A673 (cell line): ENCODE data around the gene MT2A. TPM values are rescaled to one million over a fixed set of nuclear protein-coding genes. Genes with fewer than 3 reads are reported as not detected.
A peak's percentile ranks its signal among the peaks of the same experiment; 100 is the strongest.

ENCODE experiments used
- Bru-seq: library from RNA; stranded (reverse); fragments of 400-500 nt; gene quantifications from one replicate; lab custom pipeline; 2021; lab: Mats Ljungman, UMichigan
- BruChase-seq, 2 experiments: library from RNA; stranded (reverse); fragments of 400-500 nt; gene quantifications; one replicate each; lab custom pipeline; 2021; lab: Mats Ljungman, UMichigan
- BruUV-seq: library from RNA; stranded (reverse); fragments of 400-500 nt; replicated peaks from 2 replicates; lab custom pipeline; 2021; lab: Mats Ljungman, UMichigan
- CTCF ChIA-PET: fragments of 300-600 bp; sonication (Branson Sonifier 250); formaldehyde crosslinking; loops from one replicate; lab custom pipeline; 2022; ENCODE audit warnings: antibody characterized with exemption; lab: Charles Lee
- POLR2A ChIA-PET: fragments of 300-600 bp; sonication (Branson Sonifier 250); formaldehyde crosslinking; loops from one replicate; lab custom pipeline; 2022; ENCODE audit warnings: antibody characterized with exemption; ENCODE audit not compliant: low non-redundant PET; lab: Charles Lee
- DNase-seq: peaks from one replicate; pipeline ENCODE4 v3.0.0-alpha.2; 2015; ENCODE audit warnings: low spot score
- H3K27ac ChIP-seq: fragments of 200-600 bp; sonication (generic); 2 replicates; pipeline ENCODE4 v1.5.1; 2016; ENCODE audit warnings: mixed run types, low read depth, mild to moderate bottlenecking, mixed read lengths, antibody characterized with exemption, low read length; ENCODE audit not compliant: poor library complexity, severe bottlenecking
- H3K27me3 ChIP-seq: fragments of 200-600 bp; sonication (generic); replicated peaks from 2 replicates; pipeline ENCODE4 v1.6.1; 2017; ENCODE audit warnings: mixed run types, low read depth, mild to moderate bottlenecking, mixed read lengths, antibody characterized with exemption, low read length; ENCODE audit not compliant: insufficient read depth, poor library complexity
- H3K36me3 ChIP-seq: fragments of 200-600 bp; sonication (generic); 2 replicates; pipeline ENCODE4 v1.6.1; 2016; ENCODE audit warnings: mixed run types, mild to moderate bottlenecking, mixed read lengths, antibody characterized with exemption, low read length; ENCODE audit not compliant: insufficient read depth, poor library complexity, severe bottlenecking
- H3K4me1 ChIP-seq: fragments of 200-600 bp; sonication (generic); 2 replicates; pipeline ENCODE4 v1.6.1; 2017; ENCODE audit warnings: mixed run types, mild to moderate bottlenecking, mixed read lengths, antibody characterized with exemption, low read length; ENCODE audit not compliant: insufficient read depth, poor library complexity, severe bottlenecking
- H3K4me3 ChIP-seq: fragments of 200-600 bp; sonication (generic); 2 replicates; pipeline ENCODE4 v1.5.1; 2016; ENCODE audit warnings: low read depth, mixed run types, mild to moderate bottlenecking, mixed read lengths, low read length; ENCODE audit not compliant: poor library complexity, severe bottlenecking
- H3K9me3 ChIP-seq: fragments of 200-600 bp; sonication (generic); 2 replicates; pipeline ENCODE4 v1.6.1; 2016; ENCODE audit warnings: mixed run types, low read depth, mild to moderate bottlenecking, mixed read lengths, antibody characterized with exemption, low read length; ENCODE audit not compliant: poor library complexity, severe bottlenecking
- EZH2 ChIP-seq: fragments of 200-600 bp; sonication (generic); IDR thresholded peaks from 2 replicates; pipeline ENCODE4 v1.6.1; 2017; ENCODE audit warnings: borderline replicate concordance, low read depth, mild to moderate bottlenecking, mixed read lengths, antibody characterized with exemption, low read length; ENCODE audit not compliant: poor library complexity, severe bottlenecking
- intact Hi-C: fragments of 100-400 bp; cut with micrococcal nuclease; formaldehyde crosslinking; loops from one replicate; pipeline ENCODE4 v1.10.0; 2022; ENCODE audit not compliant: unreplicated experiment
- long read RNA-seq: library from polyadenylated mRNA; stranded (forward); transcript quantifications from one replicate; pipeline ENCODE4 v2.0.0, GENCODE V29; 2022
- total RNA-seq: library from RNA; stranded (reverse); gene quantifications from 2 replicates; pipeline ENCODE4 v1.2.3, GENCODE V29; 2021
- TF ChIP-seq, protein P1 (sequence below): fragments of 300-800, 200-600 bp; sonication (generic); conservative IDR thresholded peaks from 2 replicates; pipeline ENCODE4 v1.5.1; 2017; ENCODE audit warnings: low read depth, mild to moderate bottlenecking, antibody characterized with exemption, low read length, moderate library complexity, mixed read lengths

The MT2A gene
- total RNA-seq (81.8 and 218 TPM in 2 replicates), Bru-seq, nascent RNA (percentile 78 among the genes with signal in this experiment), BruChase-seq, experiment 1, labeled RNA remaining after a 2-hour chase (percentile 61 among the genes with signal in this experiment), BruChase-seq, experiment 2, labeled RNA remaining after a 6-hour chase (percentile 89 among the genes with signal in this experiment)
- long read RNA-seq, transcript MT2A-201 (3 exons, 786 nt) = major isoform, 66 of 67 reads
- long read RNA-seq, partial matches to known transcripts = 0 of 67 reads
- long read RNA-seq, other reads (novel, unspliced or antisense) = 0 of 67 reads

DNA sequence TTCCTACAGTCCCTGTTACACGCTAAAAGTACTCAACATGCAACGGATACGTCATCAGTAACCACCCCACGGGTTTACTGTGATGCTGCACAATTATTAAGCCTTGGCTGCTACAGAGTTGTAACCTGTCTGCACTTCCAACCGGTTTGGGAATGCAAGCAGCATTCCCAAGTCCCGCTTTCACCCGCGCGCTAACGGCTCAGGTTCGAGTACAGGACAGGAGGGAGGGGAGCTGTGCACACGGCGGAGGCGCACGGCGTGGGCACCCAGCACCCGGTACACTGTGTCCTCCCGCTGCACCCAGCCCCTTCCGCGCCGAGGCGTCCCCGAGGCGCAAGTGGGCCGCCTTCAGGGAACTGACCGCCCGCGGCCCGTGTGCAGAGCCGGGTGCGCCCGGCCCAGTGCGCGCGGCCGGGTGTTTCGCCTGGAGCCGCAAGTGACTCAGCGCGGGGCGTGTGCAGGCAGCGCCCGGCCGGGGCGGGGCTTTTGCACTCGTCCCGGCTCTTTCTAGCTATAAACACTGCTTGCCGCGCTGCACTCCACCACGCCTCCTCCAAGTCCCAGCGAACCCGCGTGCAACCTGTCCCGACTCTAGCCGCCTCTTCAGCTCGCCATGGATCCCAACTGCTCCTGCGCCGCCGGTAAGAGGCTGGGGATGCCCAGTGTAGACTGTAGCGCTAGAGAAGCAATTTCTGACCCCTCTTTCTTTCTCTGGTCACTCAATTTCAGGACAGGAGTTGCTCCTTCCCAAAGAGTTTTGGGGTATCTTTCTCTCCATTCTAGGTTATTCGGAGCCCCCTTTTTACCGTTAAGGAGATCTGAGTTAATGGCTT, at the start of gene MT2A:
TSS of gene MT2A (plus strand) at position 542 of the 833 bp plus-strand sequence. CDS start at position 614, 72 bp downstream.
- Histone ChIP-seq H3K4me3 (peak within 1 kb of the TSS; percentile 73), H3K27ac (peak within 1 kb of the TSS; percentile 72), H3K4me1 (peaks cover 34% of the 10 kb centered on the region), H3K9me3 (no peaks in the 10 kb centered on the region), H3K36me3 (no peaks in the 10 kb centered on the region), H3K27me3 (no peaks in the 10 kb centered on the region)
- ChIA-PET CTCF (interaction anchor here (1.0 to 1.5 kb wide), 2 partner anchors 16 to 94 kb away, joined by 3 to 7 read pairs; no protein-coding TSS in a partner anchor), POLR2A (no interaction called here)
- TF ChIP-seq, protein P1, sequence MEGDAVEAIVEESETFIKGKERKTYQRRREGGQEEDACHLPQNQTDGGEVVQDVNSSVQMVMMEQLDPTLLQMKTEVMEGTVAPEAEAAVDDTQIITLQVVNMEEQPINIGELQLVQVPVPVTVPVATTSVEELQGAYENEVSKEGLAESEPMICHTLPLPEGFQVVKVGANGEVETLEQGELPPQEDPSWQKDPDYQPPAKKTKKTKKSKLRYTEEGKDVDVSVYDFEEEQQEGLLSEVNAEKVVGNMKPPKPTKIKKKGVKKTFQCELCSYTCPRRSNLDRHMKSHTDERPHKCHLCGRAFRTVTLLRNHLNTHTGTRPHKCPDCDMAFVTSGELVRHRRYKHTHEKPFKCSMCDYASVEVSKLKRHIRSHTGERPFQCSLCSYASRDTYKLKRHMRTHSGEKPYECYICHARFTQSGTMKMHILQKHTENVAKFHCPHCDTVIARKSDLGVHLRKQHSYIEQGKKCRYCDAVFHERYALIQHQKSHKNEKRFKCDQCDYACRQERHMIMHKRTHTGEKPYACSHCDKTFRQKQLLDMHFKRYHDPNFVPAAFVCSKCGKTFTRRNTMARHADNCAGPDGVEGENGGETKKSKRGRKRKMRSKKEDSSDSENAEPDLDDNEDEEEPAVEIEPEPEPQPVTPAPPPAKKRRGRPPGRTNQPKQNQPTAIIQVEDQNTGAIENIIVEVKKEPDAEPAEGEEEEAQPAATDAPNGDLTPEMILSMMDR = no peak
- TF ChIP-seq EZH2 = no peak
- intact Hi-C loops = loop anchor here (5.0 kb wide), 1 partner anchor 74 kb away; the partner anchor contains the start of gene MT1X
- no TSS peak for BruUV-seq
- peak; percentile 97 for DNase-seq

DNA sequence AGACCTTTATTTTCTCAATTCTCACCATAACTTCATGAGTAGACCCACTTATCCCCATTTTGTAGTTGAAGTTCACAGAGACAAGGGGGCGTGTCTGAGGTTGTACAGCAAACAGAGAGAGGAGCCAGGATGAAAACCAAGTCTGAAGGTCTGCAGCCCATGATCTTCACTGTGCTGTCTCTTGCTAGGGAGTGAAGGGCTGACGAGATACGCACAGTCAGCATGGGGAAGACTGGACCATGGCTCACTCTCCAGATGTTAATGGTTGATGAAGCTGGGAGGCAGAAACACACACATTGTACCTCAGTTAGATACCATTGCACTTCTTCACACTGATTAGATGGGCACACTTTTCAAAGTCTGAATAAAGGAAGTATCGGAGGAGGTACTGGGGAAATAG, 49.3 kb upstream of the MT2A start:
- no peaks in the 10 kb centered on the region for H3K36me3 ChIP-seq
- ChIA-PET CTCF (no interaction called here), POLR2A (no interaction called here)
- H3K4me1 ChIP-seq = no peaks in the 10 kb centered on the region
- H3K9me3 ChIP-seq = no peaks in the 10 kb centered on the region
- BruUV-seq = no TSS peak
- DNase-seq = no peak
- H3K27me3 ChIP-seq = peaks cover 23% of the 10 kb centered on the region
- no peak overlapping the region for H3K4me3 ChIP-seq
- intact Hi-C loops = no loop called here
- H3K27ac ChIP-seq = no peak overlapping the region
- TF ChIP-seq, protein P1 = no peak

GRCh38 chr16:56560447-56560846, 47.9 kb upstream of the MT2A start:
- no peaks in the 10 kb centered on the region for H3K36me3 ChIP-seq
- no peak for DNase-seq
- intact Hi-C loops = no loop called here
- H3K4me3 ChIP-seq = no peak overlapping the region
- BruUV-seq = no TSS peak
- POLR2A ChIA-PET = no interaction called here
- no peaks in the 10 kb centered on the region for H3K9me3 ChIP-seq
- H3K4me1 ChIP-seq = no peaks in the 10 kb centered on the region
- TF ChIP-seq, protein P1 = no peak
- TF ChIP-seq EZH2 = no peak
- H3K27ac ChIP-seq = no peak overlapping the region
- H3K27me3 ChIP-seq = peaks cover 12% of the 10 kb centered on the region
- CTCF ChIA-PET = no interaction called here
